Measurements from ENCODE around the gene TIMM17A.
"Not testable (repeated sequence)": the region's sequence is repeated elsewhere in the genome, so short reads cannot be mapped to it uniquely, and the experiment has no call there.

Gene TIMM17A

DNA sequence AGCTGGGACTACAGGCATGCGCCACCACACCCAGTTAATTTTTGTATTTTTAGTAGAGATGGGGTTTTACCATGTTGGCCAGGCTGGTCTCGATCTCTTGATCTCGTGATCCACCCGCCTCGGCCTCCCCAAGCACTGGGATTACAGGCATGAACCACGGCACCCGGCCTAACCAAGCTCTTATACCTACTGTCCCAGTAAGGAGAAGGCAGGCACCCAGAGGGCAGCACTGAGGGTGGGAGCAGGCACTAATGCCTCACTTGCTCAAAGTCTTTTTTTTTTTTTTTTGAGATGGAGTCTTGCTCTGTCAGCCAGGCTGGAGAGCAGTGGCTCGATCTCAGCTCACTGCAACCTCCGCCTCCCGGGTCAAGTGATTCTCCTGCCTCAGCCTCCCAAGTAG lies 15.0 kb upstream of the TIMM17A start:
- DNase-seq: not testable (repeated sequence)

DNA sequence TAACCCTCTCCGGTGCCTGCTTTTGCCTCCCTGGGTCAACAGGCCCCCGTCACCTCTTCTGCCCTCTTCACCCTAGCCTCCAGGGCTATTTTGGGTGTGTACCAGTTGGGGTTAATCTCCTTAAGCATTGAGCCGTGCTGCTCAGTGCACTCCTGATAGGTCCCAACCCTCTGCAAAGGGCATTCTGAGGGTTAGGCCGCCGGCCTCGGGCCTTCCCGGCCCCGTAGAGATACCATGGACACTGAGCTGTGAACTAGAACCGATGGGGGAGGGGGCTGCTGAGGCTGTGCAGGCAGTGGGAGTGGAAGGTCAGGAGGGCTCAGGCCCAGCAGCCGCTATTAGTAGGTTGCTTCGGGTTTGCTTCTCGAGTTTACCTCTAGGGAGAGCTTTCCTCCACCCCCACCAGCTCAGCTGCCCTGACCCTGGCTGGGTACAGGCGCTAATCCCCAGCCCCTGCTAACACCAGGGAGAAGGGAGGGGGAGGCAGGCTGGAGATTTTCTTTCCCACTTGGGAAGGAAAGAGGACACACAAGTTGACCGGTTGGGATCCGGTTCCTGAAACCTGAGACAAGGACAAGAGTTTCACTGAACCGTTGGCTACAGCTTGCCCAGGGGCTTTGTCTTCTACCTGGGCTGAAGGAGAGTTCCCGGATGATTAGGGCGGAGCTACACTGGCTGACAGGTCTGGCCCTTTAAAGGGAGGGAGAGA lies 13.7 kb upstream of the TIMM17A start:
- DNase-seq: no peak

DNA sequence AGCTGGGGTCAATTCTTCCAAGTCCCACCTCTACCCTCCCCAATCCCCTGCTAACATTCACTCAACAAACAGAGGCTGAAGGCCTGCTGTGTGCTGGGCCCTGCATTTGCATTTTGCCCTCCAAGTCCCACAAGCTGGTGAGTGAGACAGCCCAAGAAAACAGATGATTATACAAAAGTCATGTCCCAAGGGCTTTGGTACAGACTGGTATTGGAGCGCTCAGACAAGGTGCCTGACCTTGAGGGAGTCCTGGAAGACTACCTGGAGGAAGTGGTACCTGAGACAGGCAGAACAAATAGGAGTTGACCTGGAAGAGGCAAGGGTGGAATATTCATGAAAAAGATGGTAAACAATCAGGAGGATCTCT lies 13.2 kb upstream of the TIMM17A start:
- no peak for DNase-seq

DNA sequence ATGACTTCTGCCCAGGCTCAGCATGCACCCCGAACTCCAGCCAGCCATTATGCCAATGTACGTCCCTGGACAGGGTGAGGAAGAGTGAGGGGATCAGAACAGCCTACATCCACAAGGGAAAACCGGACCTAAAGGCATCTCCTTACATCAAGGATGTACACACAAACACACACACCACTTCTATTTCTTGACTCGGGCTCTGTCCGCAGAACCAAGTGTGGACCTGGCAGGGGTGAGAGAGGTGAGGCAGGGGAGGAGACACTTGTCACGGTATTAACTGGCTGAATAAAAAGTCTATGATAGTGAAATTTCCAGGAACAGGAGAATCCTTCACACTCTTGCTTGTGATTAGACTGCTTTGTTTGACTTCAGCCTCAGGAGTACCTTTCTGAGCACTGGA lies 11.3 kb upstream of the TIMM17A start:
- DNase-seq: no peak

DNA sequence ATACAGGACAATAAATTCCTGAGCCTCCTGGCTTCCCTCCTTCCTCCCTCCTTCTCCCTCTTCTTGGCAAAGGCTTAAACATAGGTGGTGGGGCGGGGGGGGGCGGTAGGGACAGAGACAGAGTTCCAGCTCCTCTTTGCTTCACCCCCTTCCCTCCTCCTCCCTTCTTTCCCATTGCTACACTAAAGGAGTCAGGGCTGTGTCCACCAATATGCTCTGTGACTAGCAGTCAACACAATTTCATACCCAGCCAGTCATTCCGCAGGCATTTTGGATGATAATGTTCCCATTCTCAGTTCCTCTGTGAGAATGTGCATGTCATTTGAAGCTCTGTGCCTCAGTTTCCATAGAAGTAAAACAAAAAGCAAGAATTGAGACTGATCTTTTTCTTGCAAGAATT lies 10.7 kb upstream of the TIMM17A start:
- DNase-seq: no peak

DNA sequence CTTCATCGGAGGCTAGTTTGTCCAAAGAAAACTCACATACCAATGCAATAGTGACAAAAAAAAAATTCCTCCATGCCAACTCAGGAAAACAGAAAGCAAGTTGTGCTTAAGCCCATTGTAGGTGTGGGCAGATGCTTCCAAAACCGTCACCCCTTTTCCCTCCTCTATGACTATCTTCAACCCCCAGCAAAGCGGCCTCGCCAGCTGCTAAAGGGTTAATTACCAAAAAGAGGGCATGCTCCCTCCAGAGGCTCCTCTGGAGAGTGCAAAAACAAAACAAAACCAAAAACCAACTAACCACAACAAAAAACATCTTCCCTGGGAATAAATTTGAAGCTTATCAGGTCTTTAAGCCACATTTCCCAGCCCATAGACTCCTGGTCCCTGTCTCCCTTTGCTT lies 10.1 kb upstream of the TIMM17A start:
- DNase-seq: no peak

DNA sequence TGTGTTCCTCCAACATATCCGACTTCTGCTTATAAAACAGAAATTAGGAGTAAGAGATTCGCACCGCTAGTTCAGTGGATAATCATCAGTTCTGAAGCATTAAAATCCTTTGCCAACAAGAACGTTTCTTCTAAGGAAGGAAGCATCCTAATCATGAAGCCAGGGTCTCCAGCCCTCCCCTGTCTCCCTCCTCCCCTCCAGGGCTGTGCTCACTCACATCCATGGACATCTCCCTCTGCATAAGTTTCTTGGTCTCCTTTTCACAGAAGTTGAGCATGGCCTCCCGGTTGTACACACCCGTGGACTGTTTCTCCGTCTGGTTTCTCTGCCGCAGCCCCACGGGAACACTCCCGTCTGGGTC lies 9.5 kb upstream of the TIMM17A start:
- DNase-seq: no peak

DNA sequence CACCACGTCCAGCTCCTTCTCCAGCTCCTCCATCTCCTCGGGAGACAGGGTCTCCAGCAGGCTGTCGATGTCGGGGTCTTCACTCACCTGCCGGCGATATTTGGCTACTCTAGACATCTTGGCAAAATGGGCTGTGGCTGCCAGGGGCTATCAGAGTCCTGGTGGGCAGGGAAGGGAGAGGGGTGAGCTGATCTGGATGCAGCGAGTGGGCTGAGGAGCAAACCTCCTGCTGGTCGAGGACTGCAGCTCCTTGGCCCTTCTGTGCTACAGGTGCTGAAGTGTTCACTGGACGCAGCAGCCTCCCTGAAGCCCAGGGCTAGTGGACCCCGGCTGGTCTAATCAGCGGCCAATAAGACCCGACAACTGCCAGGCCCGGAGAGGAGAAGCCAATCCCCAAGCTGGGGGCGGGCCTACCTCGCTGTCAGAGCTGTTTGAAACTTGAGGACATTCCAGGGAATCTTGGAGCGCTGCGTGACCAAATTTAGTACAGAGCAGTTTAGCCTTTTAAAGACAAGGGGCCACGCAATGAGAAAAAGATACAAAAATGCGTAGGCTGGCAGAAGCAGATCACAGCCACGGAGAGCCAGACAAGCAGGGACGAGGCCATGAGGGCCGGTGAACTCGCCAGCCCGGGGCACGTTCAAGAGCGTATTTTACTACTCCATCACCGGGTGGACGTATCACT lies 8.9 kb upstream of the TIMM17A start, which contains the start of gene LMOD1:
TSS of gene LMOD1 (minus strand) at position 325 of the 685 bp plus-strand sequence. CDS start at position 117, 208 bp downstream.
- DNase-seq: no peak

DNA sequence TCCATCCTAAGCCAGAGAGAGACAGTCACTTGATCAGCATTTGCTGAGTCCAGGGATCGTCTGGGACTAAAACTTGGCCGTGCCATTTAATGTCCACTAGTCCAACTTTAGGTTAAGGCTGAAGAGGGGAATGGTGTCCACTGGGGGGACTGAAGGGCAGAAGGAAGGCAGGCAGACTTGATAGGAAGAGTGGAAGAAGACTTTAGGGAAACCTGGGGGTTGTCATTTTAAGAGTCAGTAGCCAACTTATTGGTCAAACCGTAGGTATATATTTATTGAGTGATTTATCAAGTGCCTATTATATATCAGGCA lies 7.7 kb upstream of the TIMM17A start:
- DNase-seq: no peak

DNA sequence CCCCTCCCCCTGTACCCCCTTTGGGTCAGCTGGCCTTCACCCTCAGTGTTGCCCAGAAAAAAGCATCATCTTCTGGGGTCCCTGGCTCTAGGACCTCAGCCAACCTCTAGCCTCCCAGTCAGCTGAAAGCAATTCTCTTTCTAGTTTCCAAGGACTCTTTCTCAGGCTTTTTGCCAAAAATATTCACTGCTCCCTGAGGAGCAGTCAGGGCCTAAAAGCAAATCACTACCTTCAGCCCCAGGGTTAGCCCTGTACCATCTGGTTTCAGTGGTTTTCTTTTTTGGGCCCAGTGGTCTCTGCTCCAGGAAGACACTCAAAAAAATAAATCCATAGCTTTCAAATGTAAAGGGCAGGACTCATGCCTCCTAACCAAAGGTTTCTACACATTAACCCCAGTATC lies 5.8 kb upstream of the TIMM17A start:
- no peak for DNase-seq

DNA sequence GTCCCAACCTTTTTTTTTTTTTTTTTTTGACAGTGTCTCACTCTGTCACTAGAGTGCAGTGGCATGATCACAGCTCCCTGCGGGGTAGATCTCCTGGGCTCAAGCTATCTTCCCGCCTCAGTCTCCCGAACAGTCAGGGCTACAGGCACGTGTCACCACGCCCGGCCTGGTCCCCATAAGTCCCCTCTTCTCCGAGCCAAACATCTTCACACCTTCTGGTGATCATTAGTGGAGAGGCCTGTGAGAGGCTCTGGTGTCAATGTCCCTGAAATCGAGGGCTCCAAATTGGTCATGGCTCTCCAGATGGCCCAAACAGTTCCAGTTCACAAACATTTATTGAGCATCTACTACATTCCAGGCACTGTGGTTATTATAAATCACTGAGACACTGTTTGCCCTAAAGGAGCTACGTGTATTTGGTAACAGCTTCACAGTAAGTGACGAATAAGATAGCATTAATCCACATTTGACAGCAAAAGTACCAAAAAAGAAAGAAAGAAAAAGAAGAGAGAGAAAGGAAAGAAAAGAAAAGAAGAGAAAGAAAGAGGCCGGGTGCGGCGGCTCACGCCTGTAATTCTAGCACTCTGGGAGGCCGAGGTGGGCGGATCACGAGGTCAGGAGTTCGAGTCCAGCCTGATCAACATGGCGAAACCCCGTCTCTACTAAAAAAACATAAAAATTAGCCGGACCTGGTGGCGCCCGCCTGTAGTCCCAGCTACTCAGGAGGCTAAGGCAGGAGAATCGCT lies 867 bp upstream of the TIMM17A start:
- DNase-seq: no peak

DNA sequence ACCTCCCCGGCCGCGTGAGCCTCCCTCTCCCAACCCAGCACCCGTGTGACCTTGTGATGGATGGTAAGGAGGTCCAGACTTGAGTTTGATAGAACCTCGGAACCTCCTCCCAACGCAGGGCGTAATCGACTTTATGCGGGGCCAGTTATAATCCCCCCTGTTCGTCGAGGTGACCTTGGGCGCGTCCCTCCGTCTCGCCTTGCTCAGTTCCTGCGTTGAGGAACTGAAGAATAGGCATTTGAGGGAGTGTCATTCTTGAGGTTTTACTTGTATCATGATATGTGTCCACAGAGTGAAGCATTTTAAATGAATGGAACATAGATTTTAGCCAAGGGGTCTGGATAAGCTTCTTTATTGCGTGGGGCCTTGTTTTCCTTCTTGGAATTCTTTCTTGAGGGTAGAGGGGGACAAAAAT lies 433 bp downstream of the TIMM17A start:
- DNase-seq: no peak

DNA sequence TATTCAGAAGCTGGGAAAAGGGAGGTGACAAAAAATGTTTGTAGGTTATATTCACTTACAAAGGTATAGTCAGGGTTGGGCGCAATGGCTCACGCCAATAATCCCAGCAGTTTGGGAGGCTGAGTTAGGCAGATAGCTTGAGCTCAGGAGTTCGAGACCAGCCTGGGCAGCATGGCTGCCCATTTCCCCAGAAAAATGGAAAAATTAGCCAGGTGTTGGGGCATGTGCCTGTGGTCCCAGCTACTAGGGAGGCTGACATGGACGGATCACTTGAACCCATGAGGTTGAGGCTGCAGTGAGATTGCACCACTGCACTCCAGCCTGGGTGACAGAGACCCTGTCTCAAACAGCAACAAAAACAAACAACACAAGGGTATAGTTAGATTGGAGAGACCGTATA lies 3.0 kb downstream of the TIMM17A start:
- no peak for DNase-seq

DNA sequence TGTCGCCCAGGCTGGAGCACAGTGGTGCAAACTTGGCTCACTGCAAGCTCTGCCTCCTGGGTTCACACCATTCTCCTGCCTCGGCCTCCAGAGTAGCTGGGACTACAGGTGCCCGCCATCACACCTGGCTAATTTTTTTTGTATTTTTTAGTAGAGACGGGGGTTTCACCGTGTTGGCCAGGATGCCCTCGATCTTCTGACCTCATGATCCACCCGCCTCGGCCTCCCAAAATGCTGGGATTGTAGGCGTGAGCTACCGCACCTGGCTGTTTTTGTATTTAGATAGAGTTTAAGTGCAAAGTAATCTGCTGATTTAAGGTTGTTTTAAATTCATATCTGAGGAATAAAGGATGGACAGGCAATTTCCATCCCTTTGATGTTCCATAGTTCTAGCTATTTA lies 7.1 kb downstream of the TIMM17A start:
- DNase-seq: not testable (repeated sequence)

DNA sequence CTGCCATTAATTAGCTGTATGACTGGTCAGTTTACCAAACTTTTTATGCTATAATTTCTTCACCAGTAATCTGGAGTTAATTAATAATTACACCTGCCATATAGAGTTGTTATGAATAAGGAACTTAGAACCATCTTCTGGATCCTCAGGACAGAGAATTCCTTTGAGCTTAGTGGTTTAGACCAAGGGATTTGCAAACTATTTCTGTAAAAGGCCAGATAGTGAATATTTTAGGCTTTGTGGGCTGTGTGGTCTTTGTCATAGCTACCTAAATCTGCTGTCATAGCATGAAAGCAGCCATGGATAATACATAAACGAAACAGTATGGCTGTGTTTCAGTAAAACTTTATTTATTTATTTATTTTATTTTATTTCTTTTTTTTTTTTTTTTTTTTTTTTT lies 9.0 kb downstream of the TIMM17A start:
- no peak for DNase-seq

DNA sequence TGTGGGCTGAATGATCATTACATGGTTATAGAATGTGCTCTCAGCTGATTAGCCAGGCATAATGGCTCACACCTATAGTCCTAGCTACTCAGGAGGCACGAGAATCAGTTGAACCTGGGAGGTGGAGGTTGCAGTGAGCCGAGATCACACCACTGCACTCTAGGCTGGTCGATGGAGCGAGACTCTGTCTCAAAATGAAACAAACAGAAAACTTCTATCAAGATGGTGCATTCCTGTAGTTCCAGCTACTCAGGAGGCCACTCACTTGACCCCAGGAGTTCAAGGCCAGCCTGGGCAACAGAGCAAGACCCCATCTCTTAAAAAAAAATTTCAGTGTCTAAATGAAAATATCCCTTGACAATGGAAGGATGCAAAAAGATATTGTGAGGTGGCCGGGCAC lies 10.9 kb downstream of the TIMM17A start:
- DNase-seq: no peak

DNA sequence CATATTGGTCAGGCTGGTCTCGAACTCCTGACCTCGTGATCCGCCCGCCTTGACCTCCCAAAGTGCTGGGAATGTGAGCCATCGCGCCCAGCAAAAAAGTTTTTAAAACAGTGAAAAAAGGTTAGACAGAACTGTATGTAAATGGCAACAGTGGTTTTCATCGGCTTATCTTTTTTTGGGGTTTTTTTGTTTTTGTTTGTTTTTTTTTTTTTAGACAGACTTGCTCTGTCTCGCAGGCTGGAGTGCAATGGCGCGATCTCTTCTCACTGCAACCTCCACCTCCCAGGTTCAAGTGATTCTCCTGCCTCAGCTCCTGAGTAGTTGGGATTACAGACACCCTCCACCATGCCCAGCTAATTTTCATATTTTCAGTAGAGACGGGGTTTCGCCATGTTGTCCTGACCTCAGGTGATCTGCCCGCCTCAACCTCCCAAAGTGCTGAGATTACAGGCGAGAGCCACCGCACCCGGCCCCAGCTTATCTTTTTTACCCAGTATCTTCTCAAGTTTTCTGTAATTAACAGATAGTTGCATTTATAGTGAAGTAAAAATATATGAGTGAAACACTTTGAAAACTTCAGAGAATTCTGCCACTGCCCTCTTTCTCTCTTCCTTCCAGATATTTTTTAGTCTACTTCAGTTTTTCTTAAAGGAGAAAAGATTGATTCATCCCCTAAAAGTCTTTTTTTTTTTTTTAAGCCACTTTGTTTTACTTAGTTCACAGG lies 13.1 kb downstream of the TIMM17A start:
- DNase-seq: no peak

DNA sequence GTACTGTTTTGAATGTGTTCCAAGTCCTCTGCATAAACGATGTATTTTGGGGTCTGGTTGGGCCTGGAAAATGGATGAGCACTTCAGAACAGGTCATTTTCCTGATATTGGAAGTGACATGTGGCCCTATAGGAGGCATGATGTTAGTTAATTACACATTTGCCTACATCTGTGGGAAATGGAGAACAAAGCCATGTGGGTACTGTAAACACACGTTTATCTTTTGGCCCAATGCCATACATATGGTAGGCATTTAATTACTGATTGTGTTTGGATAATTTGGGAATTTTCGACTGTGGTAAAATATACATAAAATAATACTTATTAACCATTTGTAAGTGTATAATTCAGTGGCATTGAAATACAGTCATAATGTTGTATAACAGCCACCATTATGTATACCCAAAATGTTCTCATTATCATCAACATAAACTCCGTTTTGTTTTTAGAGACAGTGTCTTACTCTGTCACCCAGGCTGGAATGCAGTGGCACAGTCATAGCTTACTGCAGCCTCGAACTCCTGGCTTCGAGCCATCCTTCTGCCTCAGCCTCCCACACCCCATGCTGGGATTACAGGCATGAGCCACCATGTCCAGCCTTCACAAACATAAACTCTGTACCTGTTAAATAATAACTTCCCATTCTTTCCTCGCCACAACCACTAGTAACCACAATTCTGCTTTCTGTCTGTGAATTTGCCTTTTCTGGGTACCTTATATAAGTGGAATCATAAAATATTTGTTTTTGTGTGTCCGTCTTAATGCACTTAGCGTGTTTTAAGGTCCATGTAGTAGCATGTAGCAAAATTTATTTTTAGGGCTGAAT lies 15.2 kb downstream of the TIMM17A start:
- DNase-seq: no peak

DNA sequence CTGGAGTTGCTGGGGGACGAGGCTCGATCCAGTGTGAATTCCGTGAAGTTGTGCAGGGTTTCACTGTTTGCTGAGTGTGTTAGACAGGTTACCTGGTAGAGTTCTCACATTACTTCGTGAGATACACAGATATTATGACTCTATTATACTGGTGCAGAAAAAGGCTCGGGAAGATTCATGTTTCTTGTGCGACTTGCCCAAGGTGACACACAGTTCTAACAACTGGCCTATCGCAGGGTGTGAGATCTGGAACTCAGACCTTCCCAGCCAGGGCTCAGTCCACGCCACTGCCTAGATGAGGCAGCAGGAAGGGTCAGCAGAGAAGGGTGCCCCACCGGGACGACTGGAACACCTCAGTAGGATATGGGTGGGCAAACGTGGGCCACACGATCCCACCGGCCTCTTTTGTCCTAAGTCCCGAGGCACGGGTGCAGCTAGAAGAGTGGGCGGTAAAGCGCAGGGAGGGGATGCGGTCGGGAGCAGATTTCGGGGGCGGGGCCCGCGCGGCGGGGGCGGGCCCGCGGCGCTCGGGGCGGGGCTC lies 26.8 kb downstream of the TIMM17A start:
- DNase-seq: no peak

DNA sequence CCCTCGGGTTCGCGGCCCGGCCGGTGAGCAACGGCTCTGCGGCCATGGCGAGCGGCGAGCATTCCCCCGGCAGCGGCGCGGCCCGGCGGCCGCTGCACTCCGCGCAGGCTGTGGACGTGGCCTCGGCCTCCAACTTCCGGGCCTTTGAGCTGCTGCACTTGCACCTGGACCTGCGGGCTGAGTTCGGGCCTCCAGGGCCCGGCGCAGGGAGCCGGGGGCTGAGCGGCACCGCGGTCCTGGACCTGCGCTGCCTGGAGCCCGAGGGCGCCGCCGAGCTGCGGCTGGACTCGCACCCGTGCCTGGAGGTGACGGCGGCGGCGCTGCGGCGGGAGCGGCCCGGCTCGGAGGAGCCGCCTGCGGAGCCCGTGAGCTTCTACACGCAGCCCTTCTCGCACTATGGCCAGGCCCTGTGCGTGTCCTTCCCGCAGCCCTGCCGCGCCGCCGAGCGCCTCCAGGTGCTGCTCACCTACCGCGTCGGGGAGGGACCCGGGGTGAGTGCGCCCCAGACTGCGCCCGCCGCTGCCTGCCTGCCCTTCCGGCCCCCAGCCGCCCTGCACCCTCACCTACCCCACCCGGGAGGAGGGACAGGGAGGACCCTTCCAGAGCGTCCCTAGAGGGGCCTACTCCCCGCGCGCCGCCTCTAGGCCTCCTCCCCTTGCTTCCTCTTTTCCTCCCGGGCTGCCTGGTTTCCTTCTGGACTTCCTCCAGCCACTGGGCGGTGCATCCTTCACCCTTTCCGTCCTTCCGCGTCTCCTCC lies 27.5 kb downstream of the TIMM17A start, which contains the start of gene RNPEP:
TSS of gene RNPEP (plus strand) at position 26 of the 757 bp plus-strand sequence. CDS start at position 45, 19 bp downstream.
- DNase-seq: peak; percentile 28

DNA sequence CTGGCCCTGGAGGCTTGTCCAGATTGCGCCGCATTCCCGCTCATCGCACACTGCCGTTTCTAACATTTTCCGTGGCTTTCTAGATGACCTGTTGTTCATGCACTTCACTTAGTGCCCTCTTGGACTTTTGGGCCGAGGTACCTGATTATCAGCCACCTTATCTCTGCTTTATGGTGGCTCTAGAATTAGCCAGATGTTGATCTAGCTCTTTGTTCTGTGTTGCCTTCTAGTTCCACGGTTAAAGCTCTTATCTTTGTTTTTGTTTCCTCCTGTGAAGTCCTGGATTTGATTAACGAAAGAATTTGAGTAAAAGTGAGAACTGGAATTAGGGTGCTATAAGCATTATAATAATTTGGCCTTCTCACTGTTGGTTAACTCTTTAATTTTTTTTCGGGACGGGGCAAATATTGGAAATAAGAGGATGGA lies 28.1 kb downstream of the TIMM17A start:
- DNase-seq: no peak
